NCI-H1092 treated with DMSO at 0.1 percent for 48 hours (cell line): Measurements from ENCODE around the gene LMO7.

Experiments
- DNase-seq: peaks from one replicate; lab custom pipeline; 2025; lab: John Stamatoyannopoulos, UW

The LMO7 gene

GRCh38 chr13:75896271-75896670 is 260.1 kb downstream of the LMO7 start:
- no peak for DNase-seq

DNA sequence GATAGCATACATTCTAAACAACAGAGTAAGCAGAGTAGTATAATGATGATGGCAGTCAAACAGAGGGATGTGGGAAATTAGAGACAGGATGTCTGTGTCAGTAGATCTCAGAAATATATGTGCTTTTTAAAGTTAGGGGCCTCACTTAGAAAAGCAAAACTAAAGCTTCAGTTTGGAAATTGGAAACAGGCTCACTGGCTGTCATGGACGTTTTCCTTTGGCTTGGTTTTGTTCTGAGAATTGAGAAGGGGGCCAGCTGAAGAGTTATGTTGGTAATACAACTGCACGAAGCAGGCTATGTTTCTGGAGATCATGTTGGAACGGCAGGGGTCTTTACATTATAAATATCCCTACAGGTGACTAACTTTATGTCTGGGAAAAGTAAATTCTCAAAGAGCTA is 261.3 kb downstream of the LMO7 start:
- no peak for DNase-seq

- DNase-seq: no peak
Observed at GRCh38 chr13:75901501-75901900, 265.4 kb downstream of the LMO7 start.

GRCh38 chr13:75902166-75903104 is 266.3 kb downstream of the LMO7 start:
- peak; percentile 40 for DNase-seq

- DNase-seq: peak; percentile 32
Observed at GRCh38 chr13:75904012-75904411, 267.9 kb downstream of the LMO7 start.

GRCh38 chr13:75906315-75906714 is 270.2 kb downstream of the LMO7 start:
- no peak for DNase-seq

- no peak for DNase-seq
Observed at GRCh38 chr13:75907044-75907443, 270.9 kb downstream of the LMO7 start.

DNA sequence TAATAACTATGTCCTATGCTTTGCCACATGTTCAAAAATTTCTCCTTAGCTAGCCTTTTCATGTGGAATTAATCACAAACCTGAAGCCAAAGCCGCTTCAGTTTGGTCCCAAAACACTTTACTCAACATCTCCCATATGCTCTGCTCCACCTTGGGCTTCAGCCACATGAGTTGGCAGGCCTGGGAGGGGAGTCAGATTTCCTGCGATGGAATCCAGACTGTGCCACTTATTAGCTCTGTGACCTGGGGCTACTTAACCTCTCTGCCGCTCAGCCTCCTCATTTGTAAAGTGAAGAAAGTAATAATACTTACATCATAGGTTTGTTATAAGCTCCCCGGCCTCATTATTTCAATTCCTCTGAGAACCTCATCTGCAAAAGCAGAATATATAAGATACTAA is 272.0 kb downstream of the LMO7 start:
- no peak for DNase-seq
